K562 (cell line): ENCODE measurements around the gene NSUN3. TPM values are rescaled to one million over a fixed set of nuclear protein-coding genes. Genes with fewer than 3 reads are reported as not detected.

ENCODE experiments used
- CBX2 ChIP-seq: fragments of 200-600 bp; sonication (generic); IDR thresholded peaks from one replicate; pipeline ENCODE4 v1.6.1; 2012; ENCODE audit warnings: mild to moderate bottlenecking, low read length, inconsistent platforms; ENCODE audit not compliant: insufficient read depth, poor library complexity, severe bottlenecking
- CEBPG ChIP-seq, 3 experiments: fragments of 200-800 bp in 1 of 3; sonication (Bioruptor generic) in 1 of 3; sonication (generic) in 1 of 3; formaldehyde crosslinking in 1 of 3; IDR thresholded peaks in 2 of 3; conservative IDR thresholded peaks in 1 of 3; 2 replicates each; pipeline versions ENCODE4 v1.6.1 to v1.8.0; 2016 to 2022; ENCODE audit warnings: missing compliant biosample characterization in 2 of 3, missing genetic modification characterization in 2 of 3, mild to moderate bottlenecking in 1 of 3, missing genetic modification reagents in 1 of 3
- DEAF1 ChIP-seq: fragments of 450-650 bp; formaldehyde crosslinking; IDR thresholded peaks from 2 replicates; pipeline ENCODE4 v1.4.0; 2020; ENCODE audit warnings: mild to moderate bottlenecking, moderate library complexity
- HDAC8 ChIP-seq: fragments of 450-650 bp; IDR thresholded peaks from 2 replicates; pipeline ENCODE4 v1.6.1; 2016; ENCODE audit warnings: mild to moderate bottlenecking, missing genetic modification characterization, moderate library complexity, missing compliant biosample characterization
- KAT7 ChIP-seq: sonication (generic); formaldehyde crosslinking; IDR thresholded peaks from 2 replicates; pipeline ENCODE4 v1.8.0; 2022; ENCODE audit warnings: missing genetic modification reagents, mild to moderate bottlenecking, borderline replicate concordance
- KLF6 ChIP-seq: fragments of 250-450 bp; sonication (Bioruptor Pico); IDR thresholded peaks from 2 replicates; pipeline ENCODE4 v1.4.0; 2020; ENCODE audit warnings: mild to moderate bottlenecking, moderate library complexity, borderline replicate concordance
- PHF8 ChIP-seq: fragments of 200-600 bp; sonication (generic); IDR thresholded peaks from 2 replicates; pipeline ENCODE4 v1.6.1; 2012; ENCODE audit warnings: mixed run types, mild to moderate bottlenecking, inconsistent platforms, low read length, moderate library complexity, borderline replicate concordance
- PRMT5 ChIP-seq: sonication (generic); formaldehyde crosslinking; IDR thresholded peaks from 2 replicates; pipeline ENCODE4 v1.5.0; 2020; ENCODE audit warnings: missing genetic modification reagents
- RB1 ChIP-seq: fragments of 450-650 bp; IDR thresholded peaks from 2 replicates; pipeline ENCODE4 v1.6.1; 2017; ENCODE audit warnings: low read depth, mild to moderate bottlenecking
- STAT6 ChIP-seq: sonication (generic); formaldehyde crosslinking; IDR thresholded peaks from 2 replicates; pipeline ENCODE4 v1.8.1; 2023; ENCODE audit warnings: mild to moderate bottlenecking, missing genetic modification reagents
- TAL1 ChIP-seq: fragments of 450-650 bp; IDR thresholded peaks from 2 replicates; pipeline ENCODE4 v1.6.1; 2016; ENCODE audit warnings: mild to moderate bottlenecking
- TEAD2 ChIP-seq: fragments of 450-650 bp; IDR thresholded peaks from 2 replicates; pipeline ENCODE4 v1.6.1; 2016; ENCODE audit warnings: missing genetic modification characterization, control low read depth, missing compliant biosample characterization
- ZC3H8 ChIP-seq: fragments of 450-650 bp; IDR thresholded peaks from 2 replicates; pipeline ENCODE4 v1.6.1; 2017
- ZNF217 ChIP-seq: sonication (generic); formaldehyde crosslinking; IDR thresholded peaks from 2 replicates; pipeline ENCODE4 v1.8.0; 2022; ENCODE audit warnings: mild to moderate bottlenecking, missing genetic modification reagents
- ZNF707 ChIP-seq: fragments of 250-450 bp; sonication (Bioruptor Pico); conservative IDR thresholded peaks from 2 replicates; pipeline ENCODE4 v1.8.0; 2022; ENCODE audit warnings: inconsistent platforms, mild to moderate bottlenecking, moderate library complexity
- polyA plus RNA-seq, 8 experiments: library from polyadenylated mRNA; depleted of rRNA in 4 of 8; stranded (reverse) in 5 of 8; unstranded in 3 of 8; fragments of >200 nt; fragmentation: Nextera tagmentation in 2 of 8; fragmentation: Illumina TruSeq in 1 of 8; extraction: Ambion mirVana in 2 of 8; extraction: Trizol in 1 of 8; gene quantifications; 2 replicates each; pipeline versions ENCODE4 v1.2.1 to v1.2.3, GENCODE V29; 2011 to 2014; ENCODE audit warnings: inconsistent platforms in 1 of 8, missing spikeins in 1 of 8
- total RNA-seq, 7 experiments: library from RNA; depleted of rRNA in 6 of 7; stranded (reverse); fragments of >200 nt in 6 of 7; fragmentation: Illumina TruSeq in 2 of 7; extraction: Trizol in 2 of 7; gene quantifications; 2 replicates each; pipeline versions ENCODE4 v1.2.1 to v1.2.3, GENCODE V29; 2011 to 2021; ENCODE audit warnings: low replicate concordance in 1 of 7
- TF ChIP-seq, protein P1 (sequence below): fragments of 200-400 bp; formaldehyde crosslinking; IDR thresholded peaks from 2 replicates; pipeline ENCODE4 v1.6.1; 2017; ENCODE audit warnings: mild to moderate bottlenecking, low read depth, low read length, moderate library complexity
- TF ChIP-seq, protein P2 (sequence below): fragments of 250-450 bp; sonication (Bioruptor Pico); IDR thresholded peaks from 2 replicates; pipeline ENCODE4 v1.9.0; 2021; ENCODE audit warnings: mild to moderate bottlenecking, inconsistent platforms

The NSUN3 gene
- total and polyA plus RNA-seq, 9 of the 15 experiments (the other 6 are each of a cell fraction or from before 2014, with no cell fraction given) = 4.4 to 12.3 (median 7.6) TPM

- no peak for TF ChIP-seq STAT6 (CRISPR knock-in tag)
- TF ChIP-seq, protein P1, sequence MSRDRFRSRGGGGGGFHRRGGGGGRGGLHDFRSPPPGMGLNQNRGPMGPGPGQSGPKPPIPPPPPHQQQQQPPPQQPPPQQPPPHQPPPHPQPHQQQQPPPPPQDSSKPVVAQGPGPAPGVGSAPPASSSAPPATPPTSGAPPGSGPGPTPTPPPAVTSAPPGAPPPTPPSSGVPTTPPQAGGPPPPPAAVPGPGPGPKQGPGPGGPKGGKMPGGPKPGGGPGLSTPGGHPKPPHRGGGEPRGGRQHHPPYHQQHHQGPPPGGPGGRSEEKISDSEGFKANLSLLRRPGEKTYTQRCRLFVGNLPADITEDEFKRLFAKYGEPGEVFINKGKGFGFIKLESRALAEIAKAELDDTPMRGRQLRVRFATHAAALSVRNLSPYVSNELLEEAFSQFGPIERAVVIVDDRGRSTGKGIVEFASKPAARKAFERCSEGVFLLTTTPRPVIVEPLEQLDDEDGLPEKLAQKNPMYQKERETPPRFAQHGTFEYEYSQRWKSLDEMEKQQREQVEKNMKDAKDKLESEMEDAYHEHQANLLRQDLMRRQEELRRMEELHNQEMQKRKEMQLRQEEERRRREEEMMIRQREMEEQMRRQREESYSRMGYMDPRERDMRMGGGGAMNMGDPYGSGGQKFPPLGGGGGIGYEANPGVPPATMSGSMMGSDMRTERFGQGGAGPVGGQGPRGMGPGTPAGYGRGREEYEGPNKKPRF = no peak
- 0 out of 2 replicates have a peak, but pooled peaks have one; percentile 22 for TF ChIP-seq RB1
- TF ChIP-seq CEBPG (CRISPR knock-in tag; IDR thresholded peaks at IDR 0.05) = no peak
- no peak for TF ChIP-seq CEBPG (tag; conservative IDR thresholded peaks at IDR 0.05 in 1 of 2, IDR thresholded peaks at IDR 0.05 in 1 of 2)
- no peak for TF ChIP-seq ZNF707 (CRISPR knock-in tag)
- TF ChIP-seq PHF8 = peak; percentile 75
- no peak for TF ChIP-seq HDAC8 (tag)
- no peak for TF ChIP-seq CBX2
- no peak for TF ChIP-seq PRMT5
- no peak for TF ChIP-seq KLF6 (CRISPR knock-in tag)
- no peak for TF ChIP-seq TAL1
- TF ChIP-seq ZNF217 (CRISPR knock-in tag) = no peak
- no peak for TF ChIP-seq ZC3H8
- TF ChIP-seq DEAF1 (CRISPR knock-in tag) = no peak
- no peak for TF ChIP-seq TEAD2 (tag)
- TF ChIP-seq, protein P2, sequence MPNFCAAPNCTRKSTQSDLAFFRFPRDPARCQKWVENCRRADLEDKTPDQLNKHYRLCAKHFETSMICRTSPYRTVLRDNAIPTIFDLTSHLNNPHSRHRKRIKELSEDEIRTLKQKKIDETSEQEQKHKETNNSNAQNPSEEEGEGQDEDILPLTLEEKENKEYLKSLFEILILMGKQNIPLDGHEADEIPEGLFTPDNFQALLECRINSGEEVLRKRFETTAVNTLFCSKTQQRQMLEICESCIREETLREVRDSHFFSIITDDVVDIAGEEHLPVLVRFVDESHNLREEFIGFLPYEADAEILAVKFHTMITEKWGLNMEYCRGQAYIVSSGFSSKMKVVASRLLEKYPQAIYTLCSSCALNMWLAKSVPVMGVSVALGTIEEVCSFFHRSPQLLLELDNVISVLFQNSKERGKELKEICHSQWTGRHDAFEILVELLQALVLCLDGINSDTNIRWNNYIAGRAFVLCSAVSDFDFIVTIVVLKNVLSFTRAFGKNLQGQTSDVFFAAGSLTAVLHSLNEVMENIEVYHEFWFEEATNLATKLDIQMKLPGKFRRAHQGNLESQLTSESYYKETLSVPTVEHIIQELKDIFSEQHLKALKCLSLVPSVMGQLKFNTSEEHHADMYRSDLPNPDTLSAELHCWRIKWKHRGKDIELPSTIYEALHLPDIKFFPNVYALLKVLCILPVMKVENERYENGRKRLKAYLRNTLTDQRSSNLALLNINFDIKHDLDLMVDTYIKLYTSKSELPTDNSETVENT (CRISPR knock-in tag) = no peak
- no peak for TF ChIP-seq KAT7
Observed at GRCh38 chr3:94062513-94063404, at the start of gene NSUN3, which contains the start of gene DHFR2 (continued).
